Adrenal gland (tissue), 12 donors: ENCODE results near the gene ERV3-1. TPM values are rescaled to one million over a fixed set of nuclear protein-coding genes. Genes with fewer than 3 reads are reported as not detected.

Source experiments
- DNase-seq, 7 donors: peaks; one replicate each; pipeline ENCODE4 v3.0.0-alpha.2; 2019 to 2020
- H3K27ac ChIP-seq, 5 donors: fragments of 200-600 bp; sonication (generic) in 4 of 5; 1 replicate in 3 of 5; 2 replicates in 2 of 5; pipeline versions ENCODE4 v1.5.1 to v1.8.0; 2016 to 2020; ENCODE audit warnings: mild to moderate bottlenecking in 1 of 5
- H3K27me3 ChIP-seq: fragments of 200-600 bp; 2 replicates; pipeline ENCODE4 v1.8.0; 2021
- H3K36me3 ChIP-seq, 2 donors: fragments of 200-600 bp; replicated peaks in 1 of 2; 1 replicate in 1 of 2; 2 replicates in 1 of 2; pipeline versions ENCODE4 v1.5.1 to v1.8.0; 2018 to 2022
- H3K4me1 ChIP-seq, 2 donors: fragments of 200-600 bp; replicated peaks in 1 of 2; 1 replicate in 1 of 2; 2 replicates in 1 of 2; pipeline versions ENCODE4 v1.5.1 to v1.8.0; 2018 to 2021
- H3K4me3 ChIP-seq, 4 donors: fragments of 200-600 bp; sonication (generic) in 3 of 4; one replicate each; pipeline ENCODE4 v1.5.1; 2016 to 2018
- H3K9me3 ChIP-seq, 3 donors: fragments of 200-600 bp; sonication (generic) in 1 of 3; replicated peaks in 1 of 3; 1 replicate in 2 of 3; 2 replicates in 1 of 3; pipeline versions ENCODE4 v1.5.1 to v1.8.0; 2016 to 2021
- POLR2A ChIP-seq, 2 donors: fragments of 450-650 bp; IDR thresholded peaks; one replicate each; pipeline ENCODE4 v1.6.1; 2017; ENCODE audit warnings: antibody characterized with exemption in 2 of 2, mild to moderate bottlenecking in 2 of 2, moderate library complexity in 1 of 2
- WGBS, 4 donors: extraction: QIAGEN DNeasy Blood & Tissue Kit in 2 of 4; methylation state at CpG; one replicate each; pipeline versions ENCODE4 v1.1.5 to v1.1.7; 2013 to 2017; 5-methylcytosine and 5-hydroxymethylcytosine counted together
- intact Hi-C, 2 donors: fragments of 100-400 bp; cut with DNase I; formaldehyde crosslinking; loops; one replicate each; pipeline versions ENCODE4 v1.14.1 to v1.15.0; 2022 to 2023
- polyA plus RNA-seq, 3 donors: library from polyadenylated mRNA; stranded (reverse); fragments of 200-250 nt in 2 of 3; fragments of 350-450 nt in 1 of 3; fragmentation: Illumina TruSeq in 1 of 3; extraction: RNeasy Lipid Tissue Mini Kit (QIAGEN cat#74804) in 1 of 3; gene quantifications; one replicate each; pipeline ENCODE4 v1.2.3, GENCODE V29; 2013 to 2014
- total RNA-seq, 9 donors: library from RNA; depleted of rRNA in 4 of 9; stranded (reverse); fragments of >200 nt in 4 of 9; fragments of 120-200 nt in 1 of 9; fragmentation: NEBNext Ultra II Directional in 1 of 9; extraction: Animal tissue kit (Norgen Biotek cat#: 25700) in 1 of 9; gene quantifications; one replicate each; pipeline versions ENCODE4 v1.1.0 to v1.2.4, GENCODE V29; 2013 to 2023
- TF ChIP-seq, protein P1 (sequence below), 6 experiments: fragments of 450-650 bp in 4 of 6; fragments of 200-600 bp in 2 of 6; sonication (generic) in 1 of 6; IDR thresholded peaks; 1 replicate in 5 of 6; 2 replicates in 1 of 6; pipeline versions ENCODE4 v1.5.1 to v1.8.0; 2016 to 2021; ENCODE audit warnings: antibody characterized with exemption in 6 of 6, mild to moderate bottlenecking in 2 of 6, moderate library complexity in 1 of 6
- donor health status: healthy with polysubstance abuse.
- donor health status: Bipolar disorder and iron deficiency.
- donor health status: DM: yes; HTN: yes; CAD: no.
- donor health status: DM: no; HTN: no; CAD: no.
- donor health status: DM: no; HTN: no; CAD: no.
- donor health status: DM: yes; HTN: yes; CAD: no.

ERV3-1 gene
- total and polyA plus RNA-seq, 12 donors, result 9.6 to 271 (median 66.7) TPM

DNA sequence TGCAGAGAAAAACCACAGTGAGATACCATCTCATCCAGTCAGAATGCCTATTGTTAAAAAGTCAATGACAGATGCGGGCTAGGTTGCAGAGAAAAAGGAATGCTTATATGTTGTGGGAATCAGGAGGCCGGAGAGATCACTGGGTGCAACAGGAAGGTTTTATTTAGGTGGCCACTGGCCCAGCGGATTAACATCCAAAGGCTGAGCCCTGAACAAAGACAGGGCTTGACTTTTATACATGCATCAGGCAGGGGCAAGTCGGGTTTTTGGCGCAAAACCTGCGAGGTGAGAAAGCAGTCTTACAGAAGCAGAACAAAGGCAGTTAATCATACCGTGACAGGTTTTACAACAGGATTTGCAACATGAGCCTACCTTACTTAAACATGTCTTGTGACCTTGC, 16.3 kb downstream of the ERV3-1 start:
- H3K27ac ChIP-seq, result no peak overlapping the region
- H3K4me3 ChIP-seq, result no peak overlapping the region
- peak in 1 of 7 donors; percentile 40 for DNase-seq
- 84 to 93% (median 90%) methylated on average over 7 of the region's 7 CpGs for WGBS, 4 donors
- no peaks in the 10 kb centered on the region for H3K4me1 ChIP-seq
- H3K36me3 ChIP-seq, result peaks cover 0 to 6% of the 10 kb centered on the region in 2 donors
- no peaks in the 10 kb centered on the region for H3K27me3 ChIP-seq
- TF ChIP-seq, protein P1, sequence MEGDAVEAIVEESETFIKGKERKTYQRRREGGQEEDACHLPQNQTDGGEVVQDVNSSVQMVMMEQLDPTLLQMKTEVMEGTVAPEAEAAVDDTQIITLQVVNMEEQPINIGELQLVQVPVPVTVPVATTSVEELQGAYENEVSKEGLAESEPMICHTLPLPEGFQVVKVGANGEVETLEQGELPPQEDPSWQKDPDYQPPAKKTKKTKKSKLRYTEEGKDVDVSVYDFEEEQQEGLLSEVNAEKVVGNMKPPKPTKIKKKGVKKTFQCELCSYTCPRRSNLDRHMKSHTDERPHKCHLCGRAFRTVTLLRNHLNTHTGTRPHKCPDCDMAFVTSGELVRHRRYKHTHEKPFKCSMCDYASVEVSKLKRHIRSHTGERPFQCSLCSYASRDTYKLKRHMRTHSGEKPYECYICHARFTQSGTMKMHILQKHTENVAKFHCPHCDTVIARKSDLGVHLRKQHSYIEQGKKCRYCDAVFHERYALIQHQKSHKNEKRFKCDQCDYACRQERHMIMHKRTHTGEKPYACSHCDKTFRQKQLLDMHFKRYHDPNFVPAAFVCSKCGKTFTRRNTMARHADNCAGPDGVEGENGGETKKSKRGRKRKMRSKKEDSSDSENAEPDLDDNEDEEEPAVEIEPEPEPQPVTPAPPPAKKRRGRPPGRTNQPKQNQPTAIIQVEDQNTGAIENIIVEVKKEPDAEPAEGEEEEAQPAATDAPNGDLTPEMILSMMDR (IDR thresholded peaks at IDR 0.05), result no peak
- TF ChIP-seq POLR2A (IDR thresholded peaks at IDR 0.05), result no peak
- no peaks in the 10 kb centered on the region for H3K9me3 ChIP-seq
- intact Hi-C loops, result no loop called here

DNA sequence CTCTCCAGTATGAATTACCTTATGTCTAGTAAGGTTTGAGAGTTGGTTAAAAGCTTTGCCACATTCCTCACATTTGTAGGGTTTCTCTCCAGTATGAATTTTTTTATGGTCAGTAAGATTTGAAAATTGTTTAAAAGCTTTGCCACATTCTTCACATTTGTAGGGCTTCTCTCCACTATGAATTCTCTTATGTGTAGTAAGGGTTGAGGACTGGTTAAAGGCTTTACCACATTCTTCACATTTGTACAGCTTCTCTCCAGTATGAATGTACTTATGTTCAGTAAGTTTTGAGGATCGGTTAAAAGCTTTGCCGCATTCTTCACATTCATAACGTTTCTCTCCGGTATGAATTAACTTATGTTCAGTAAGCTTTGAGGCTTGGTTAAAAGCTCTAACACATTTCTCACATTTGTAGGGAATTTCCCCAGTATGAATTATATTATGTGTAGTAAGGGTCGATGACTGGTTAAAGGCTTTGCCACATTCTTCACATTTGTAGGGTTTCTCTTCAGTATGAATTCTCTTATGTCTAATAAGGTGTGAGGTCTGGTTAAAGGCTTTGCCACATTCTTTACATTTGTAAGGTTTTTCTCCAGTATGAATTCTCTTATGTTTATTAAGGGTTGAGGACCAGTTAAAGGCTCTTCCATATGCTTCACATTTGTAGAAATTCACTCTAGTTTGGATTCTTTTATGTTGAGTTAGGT, 27.8 kb downstream of the ERV3-1 start:
- H3K4me1 ChIP-seq, result no peaks in the 10 kb centered on the region
- TF ChIP-seq, protein P1 (IDR thresholded peaks at IDR 0.05), result no peak
- TF ChIP-seq POLR2A (IDR thresholded peaks at IDR 0.05), result no peak
- WGBS, 4 donors, result 96 to 100% (median 98%) methylated on average over 5 of the region's 5 CpGs
- H3K36me3 ChIP-seq, result peaks cover 0 to 26% of the 10 kb centered on the region in 2 donors
- H3K27ac ChIP-seq, result no peak overlapping the region
- intact Hi-C loops, result no loop called here
- peaks cover 6 to 44% (median 30%) of the 10 kb centered on the region in 3 donors for H3K9me3 ChIP-seq
- H3K27me3 ChIP-seq, result no peaks in the 10 kb centered on the region
- peak overlapping the region in 1 of 4 donors; percentile 19 for H3K4me3 ChIP-seq
- no peak for DNase-seq

DNA sequence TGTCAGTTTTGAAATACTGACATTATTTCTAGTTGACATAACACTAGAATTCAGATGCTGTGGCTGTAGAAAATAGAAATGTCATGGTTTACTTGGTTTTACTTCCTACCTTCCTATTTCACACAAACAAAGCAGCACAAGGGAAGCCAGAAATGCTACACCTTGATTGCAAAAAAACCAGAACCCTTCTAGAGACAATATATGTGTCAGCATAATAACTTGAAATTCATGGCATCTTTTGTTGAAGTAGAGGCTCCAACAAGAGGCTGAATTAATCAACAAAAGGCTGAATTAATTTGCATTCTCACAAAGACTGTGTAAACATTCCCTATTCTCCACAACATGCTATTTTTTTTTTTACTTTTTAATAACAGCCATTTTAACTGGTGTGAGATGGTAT, 40.9 kb downstream of the ERV3-1 start:
- H3K4me1 ChIP-seq, result no peaks in the 10 kb centered on the region
- no peak for DNase-seq
- H3K36me3 ChIP-seq, result no peaks in the 10 kb centered on the region
- no peak overlapping the region for H3K4me3 ChIP-seq
- H3K27me3 ChIP-seq, result no peaks in the 10 kb centered on the region
- TF ChIP-seq, protein P1 (IDR thresholded peaks at IDR 0.05), result no peak
- no peak for TF ChIP-seq POLR2A (IDR thresholded peaks at IDR 0.05)
- no peak overlapping the region for H3K27ac ChIP-seq
- intact Hi-C loops, result no loop called here
- H3K9me3 ChIP-seq, result peaks cover 0 to 20% (median 0%) of the 10 kb centered on the region in 3 donors

DNA sequence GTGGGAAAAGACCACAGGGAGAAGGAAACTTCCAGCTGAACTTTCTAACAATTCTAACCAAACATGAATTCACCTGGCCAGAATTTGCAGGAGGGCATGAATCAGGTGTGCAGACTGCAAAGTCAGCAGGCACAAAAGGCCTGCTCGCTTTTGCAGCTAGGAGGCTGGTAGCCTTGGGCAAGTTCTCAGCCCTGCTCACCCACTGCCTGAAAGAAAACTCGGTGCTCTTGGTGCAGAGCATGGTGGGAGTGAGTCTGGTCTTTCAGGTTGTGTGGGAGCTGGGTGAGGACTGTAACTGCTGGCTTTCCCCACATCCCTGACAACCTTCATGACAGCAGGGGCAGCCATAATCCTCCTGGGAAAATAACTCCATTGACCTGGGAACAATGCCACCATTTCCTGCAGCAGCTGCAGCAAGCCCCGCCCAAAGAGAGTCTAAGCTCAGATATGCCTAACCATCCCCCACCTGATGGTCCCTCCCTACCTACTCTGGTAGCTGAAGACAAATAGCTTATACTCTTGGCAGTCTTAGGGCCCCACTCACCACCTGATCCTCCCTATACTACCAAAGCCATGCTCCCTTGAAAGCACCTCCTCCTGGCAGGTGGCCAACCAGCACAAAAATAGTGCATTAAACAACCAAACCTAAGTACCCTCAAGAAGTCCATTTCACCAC, 47.3 kb downstream of the ERV3-1 start:
- Histone ChIP-seq H3K36me3 (no peaks in the 10 kb centered on the region), H3K27me3 (no peaks in the 10 kb centered on the region), H3K9me3 (no peaks in the 10 kb centered on the region), H3K4me1 (no peaks in the 10 kb centered on the region), H3K4me3 (no peak overlapping the region), H3K27ac (no peak overlapping the region)
- no peak for TF ChIP-seq POLR2A (IDR thresholded peaks at IDR 0.05)
- TF ChIP-seq, protein P1 (IDR thresholded peaks at IDR 0.05), result no peak
- 85 to 92% (median 88%) methylated on average over 3 of the region's 3 CpGs for WGBS, 4 donors
- no peak for DNase-seq
- intact Hi-C loops, result no loop called here
